GM19463 (cell line): ENCODE results near the gene ZNF532.

Source experiments
- ATAC-seq: cut with Tn5 transposase; IDR thresholded peaks from one replicate; pipeline ENCODE4 v1.9.1; 2021; ENCODE audit warnings: mild to moderate bottlenecking, moderate library complexity; ENCODE audit not compliant: unreplicated experiment

ZNF532 gene

DNA sequence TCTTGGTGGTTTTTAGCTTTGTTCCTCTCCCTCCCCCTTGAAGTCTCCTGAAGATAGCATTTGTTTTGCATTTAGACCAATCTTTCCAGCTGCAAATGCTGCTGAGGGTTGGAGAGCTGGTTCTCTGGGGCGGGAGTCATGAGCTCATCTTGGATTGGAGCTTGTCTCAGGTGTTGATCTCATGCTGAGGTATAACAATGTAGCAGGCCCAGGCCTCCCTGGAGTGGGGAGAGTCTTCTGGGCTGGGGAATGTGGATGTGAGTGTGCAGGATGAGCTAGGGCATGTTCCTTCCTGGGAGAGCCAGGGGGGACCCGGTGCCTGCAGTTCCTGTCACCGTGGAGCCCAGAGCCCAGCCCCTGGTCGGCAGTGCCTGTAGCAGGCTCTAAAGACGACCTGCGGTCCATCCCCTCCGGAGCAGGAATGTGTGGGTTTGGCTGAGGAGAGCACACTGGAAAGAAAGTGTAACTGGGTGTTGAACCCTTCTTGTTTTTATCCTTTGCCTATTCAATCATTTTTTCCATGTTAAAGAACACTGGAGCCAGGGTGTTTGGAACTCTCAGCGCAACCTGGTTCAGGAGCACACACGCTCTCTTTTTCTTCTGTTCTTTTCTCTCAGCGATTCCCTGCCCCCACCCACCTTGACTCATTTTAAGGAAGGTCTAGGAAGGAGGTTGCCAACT lies 2.7 kb downstream of the ZNF532 start:
- no peak for ATAC-seq

DNA sequence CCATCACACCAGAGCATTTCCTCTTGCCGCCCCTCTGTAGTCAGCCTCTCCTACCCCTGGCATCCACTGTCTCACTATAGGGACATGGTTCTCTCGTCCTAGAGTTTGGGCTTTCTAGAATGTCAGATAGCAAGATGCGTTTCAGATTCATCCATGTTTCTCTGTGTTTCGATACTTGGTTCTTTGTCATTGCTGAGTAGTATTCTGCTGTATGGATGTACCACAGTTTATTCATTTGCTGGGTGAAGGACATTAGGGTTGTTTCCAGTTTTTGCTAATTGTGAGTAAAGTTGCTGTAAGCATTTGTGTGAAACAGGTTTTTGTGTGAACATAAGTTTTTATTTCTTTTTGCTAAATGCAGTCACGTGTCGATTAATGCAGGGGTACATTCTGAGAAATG lies 3.8 kb downstream of the ZNF532 start:
- no peak for ATAC-seq

DNA sequence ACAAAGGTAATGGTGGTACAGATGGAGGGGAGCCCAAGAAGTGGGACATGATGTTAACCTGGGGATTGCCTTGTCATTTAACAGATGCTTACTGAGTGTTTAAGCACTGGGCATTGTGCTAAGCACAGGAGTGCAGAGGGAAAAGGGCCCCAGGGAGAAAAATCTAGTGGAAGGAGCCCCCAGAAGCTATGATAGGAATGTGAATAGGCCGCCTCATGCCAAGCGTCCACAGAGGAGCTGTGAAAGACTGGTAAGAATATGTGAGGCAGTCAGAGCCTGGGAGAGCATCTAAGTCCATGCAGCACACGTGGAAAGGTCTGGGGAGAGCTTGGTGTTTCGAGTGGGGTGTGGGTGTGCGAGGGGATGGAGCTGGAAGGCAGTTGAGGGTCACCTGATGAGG lies 5.5 kb downstream of the ZNF532 start:
- no peak for ATAC-seq

- no peak for ATAC-seq
Observed at GRCh38 chr18:58870621-58871020, 5.9 kb downstream of the ZNF532 start.

- ATAC-seq = no peak
Observed at GRCh38 chr18:58871514-58872420, 7.1 kb downstream of the ZNF532 start.

GRCh38 chr18:58878640-58879039 lies 14.0 kb downstream of the ZNF532 start:
- ATAC-seq = no peak

GRCh38 chr18:58881477-58881876 lies 16.8 kb downstream of the ZNF532 start:
- no peak for ATAC-seq

- ATAC-seq = no peak
Observed at GRCh38 chr18:58882044-58882443, 17.4 kb downstream of the ZNF532 start.

DNA sequence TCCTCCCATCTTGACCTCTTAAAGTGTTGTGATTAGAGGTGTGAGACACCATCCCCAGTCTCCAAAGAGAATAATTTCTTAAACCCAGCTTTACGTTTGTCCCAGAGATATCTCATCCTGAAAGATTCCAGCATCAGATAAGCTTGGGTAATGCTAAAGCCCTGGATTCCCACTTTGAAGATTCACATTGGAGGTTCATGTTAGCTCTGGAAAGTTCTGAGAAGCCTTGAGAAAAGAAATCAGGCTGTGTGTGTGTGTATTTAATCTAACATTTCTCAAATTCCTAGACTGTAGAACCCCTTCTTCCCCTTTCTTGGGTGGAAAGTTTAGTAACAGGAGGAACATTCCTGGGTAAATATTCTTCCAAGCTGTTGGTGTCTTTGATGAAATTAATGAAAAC lies 18.0 kb downstream of the ZNF532 start:
- no peak for ATAC-seq

GRCh38 chr18:58884680-58885079 lies 20.0 kb downstream of the ZNF532 start:
- ATAC-seq = no peak

DNA sequence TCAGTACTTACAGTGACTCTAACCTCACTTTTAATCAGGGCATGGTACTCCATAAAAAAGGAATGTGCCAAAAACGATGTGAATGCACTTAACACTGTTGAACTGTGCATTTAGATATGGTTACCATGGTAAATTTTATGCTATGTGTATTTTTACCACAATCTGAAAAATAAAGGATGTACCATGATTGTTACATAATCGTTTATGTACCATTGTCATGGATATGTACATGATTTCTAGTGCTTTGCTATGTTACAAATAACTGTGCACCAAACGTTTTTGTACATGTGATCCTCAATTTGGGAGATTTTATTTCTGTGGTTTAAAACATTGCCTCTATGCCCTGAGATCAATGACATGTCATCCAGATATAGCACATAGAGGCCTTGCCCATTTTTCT lies 21.8 kb downstream of the ZNF532 start:
- no peak for ATAC-seq

DNA sequence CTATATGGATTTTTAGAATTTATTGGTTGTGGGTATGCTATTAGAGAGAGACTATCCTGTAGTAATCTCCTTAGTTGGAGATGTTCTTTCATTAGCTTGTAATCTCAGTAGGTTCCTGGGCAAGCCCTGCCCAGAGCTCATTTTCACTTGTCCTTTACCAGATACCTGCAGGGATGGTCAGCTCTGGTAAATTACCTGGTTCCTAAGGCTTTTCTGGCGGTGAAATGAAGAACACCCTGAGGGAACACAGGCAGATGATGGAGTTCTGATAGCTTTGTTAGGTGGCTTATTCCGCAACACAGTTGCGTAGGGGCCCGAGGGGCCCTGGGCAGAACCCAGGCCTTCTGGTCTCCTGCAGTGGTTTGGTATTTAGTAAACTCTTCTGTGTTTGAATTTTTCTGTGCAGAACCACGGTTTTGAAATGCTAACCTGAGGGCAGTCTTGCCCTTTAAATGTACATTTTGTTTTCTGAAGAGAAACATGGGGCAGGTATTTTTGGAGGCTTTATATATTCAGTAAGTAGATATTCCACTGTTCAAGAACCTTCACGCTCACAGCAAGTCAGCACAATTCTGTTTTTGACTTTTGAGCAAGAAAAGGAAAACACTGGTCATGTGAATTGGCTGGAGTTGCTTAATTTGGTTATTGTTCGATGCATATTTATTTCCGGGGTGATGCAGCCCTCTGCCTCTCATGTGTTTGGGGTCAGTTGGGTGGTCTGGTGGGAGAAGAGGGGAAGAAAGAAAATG lies 22.4 kb downstream of the ZNF532 start:
- peak; percentile 33 for ATAC-seq

DNA sequence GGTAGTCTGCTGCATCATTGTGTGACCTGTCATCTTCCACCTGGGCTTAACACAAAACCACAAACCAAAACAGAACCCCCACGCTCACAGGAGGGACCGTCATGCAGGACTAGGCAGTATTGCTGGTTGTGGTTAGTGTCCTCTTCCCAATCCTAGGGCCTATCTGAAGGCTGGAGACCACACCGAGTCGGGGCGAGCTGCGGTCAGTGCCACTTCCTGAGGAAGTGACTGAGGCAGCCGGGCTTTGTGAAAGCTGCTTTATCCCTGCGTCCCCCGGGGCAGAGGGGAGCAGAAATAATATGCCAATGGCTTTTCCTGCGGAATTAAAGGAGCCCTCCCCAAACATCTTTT lies 22.9 kb downstream of the ZNF532 start:
- peak; percentile 85 for ATAC-seq

DNA sequence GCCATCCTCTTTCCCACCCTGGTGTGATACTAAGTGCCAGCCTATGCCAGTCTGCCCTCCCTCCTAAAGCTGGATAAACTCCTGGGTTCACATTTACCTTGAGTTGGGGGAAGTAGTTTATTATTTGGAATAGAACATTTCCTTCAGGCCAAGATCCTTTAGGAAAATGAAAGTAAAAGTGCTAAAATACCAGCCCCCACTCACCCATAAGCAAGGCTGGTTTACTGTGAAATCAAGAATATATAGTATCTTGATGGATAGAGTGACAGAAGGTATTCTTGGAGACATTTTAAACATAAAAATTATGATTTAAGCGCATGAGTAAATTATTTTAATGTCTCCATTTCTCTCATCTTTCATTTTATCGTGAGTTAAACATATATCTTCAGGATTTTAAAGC lies 27.1 kb downstream of the ZNF532 start:
- no peak for ATAC-seq

- no peak for ATAC-seq
Observed at GRCh38 chr18:58892488-58892887, 27.8 kb downstream of the ZNF532 start.

- no peak for ATAC-seq
Observed at GRCh38 chr18:58893388-58894099, 28.9 kb downstream of the ZNF532 start.

DNA sequence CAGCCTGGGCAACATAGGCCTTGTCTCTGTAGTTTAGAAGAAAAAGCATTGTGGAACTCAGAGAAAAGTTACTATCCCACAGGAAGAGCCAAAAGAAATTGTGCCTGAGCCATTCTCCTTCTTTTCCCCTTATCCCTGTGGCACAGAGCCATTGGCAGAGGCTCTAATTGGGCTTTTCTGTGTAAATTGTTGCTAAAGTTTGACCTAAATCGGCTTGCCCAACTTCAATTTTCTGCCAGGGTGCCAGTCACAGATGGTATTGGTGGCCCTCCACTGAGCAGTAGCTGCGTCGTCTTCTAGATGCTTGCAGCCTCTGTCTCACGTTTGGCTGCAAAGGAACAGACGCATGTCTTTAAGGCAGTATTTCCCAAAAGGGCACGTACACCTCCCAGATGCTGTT lies 30.3 kb downstream of the ZNF532 start:
- ATAC-seq = no peak

DNA sequence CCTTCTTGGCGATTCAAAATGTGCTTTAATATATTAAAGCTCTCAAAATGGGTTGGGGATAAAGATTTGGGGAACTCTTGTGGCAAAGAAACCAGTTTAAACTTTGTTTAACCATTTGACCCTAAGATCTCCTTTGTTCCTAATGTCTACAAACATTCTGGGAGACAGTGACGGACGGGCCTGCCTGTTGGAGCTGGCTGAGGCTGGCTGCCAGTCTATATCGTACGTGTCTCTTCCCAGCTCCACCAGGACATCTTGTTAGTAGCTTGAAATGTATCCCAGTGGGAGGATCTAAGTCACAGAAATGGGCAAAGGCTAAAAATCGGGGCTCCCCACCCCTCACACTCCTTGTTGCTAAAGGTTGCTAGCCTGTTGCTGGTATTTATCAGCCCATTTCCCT lies 30.7 kb downstream of the ZNF532 start:
- ATAC-seq = no peak

DNA sequence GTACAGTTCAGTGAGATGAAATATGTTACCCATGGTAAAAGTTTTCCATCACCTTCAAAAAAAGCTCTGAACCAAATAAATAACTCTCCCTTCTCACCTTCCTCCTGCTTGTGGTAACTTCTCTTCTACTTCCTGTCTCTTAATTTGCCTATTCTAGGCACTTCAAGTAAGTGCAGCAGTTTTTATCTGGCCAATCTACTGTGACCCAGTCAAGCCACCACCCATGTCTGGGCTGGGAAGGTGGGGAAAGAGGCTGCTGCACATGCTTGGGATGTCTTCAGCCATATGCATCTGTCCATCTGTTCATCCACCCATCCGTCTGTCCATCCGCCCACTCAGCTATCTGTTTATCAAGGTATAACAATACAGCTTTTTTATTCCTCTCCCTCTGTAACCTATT lies 31.6 kb downstream of the ZNF532 start:
- peak; percentile 78 for ATAC-seq

DNA sequence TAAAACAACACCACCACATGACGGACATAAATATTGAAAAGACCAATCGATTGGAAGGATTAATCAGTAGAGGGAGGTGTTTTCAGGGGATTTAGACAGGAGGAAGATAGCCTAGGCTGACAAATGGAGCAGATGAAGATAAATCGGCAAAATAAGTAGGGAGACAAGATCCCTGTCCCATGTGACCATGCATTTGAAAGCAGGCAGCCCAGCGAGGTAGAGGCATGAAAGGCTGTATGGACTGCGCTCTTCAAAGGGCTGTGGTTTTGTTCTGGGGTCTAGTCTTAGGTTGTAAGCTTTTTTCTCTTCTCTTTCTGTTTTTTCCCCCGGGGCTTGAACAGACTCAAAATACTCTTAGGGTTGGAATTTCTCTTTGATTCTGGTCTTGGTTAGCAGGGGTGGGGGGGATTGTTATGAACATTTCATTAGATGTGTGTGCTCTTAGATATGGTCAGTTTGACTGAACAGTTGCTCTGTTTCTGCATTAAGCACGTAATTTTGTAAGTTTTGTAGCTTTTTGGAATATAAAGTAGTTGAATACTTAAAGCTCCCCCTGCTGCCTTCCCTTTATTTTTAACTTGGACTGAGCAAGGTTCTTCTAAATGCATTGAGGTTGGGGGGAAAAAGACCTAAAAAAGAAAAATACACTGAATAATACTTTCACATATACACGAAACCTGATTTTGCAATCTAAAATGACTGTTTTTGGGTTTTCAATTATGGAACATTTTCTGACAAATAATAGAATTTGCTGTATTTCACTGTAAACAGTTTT lies 32.2 kb downstream of the ZNF532 start:
- no peak for ATAC-seq
